Epithelial cell of esophagus (primary cell): ENCODE data around the gene DICER1.

Experiments used
- DNase-seq: peaks from one replicate; pipeline ENCODE4 v3.0.0; 2010; ENCODE audit warnings: low read depth
- H3K4me3 ChIP-seq: 2 replicates; pipeline ENCODE4 v1.5.1; 2011; ENCODE audit warnings: mild to moderate bottlenecking, low read length, control low read depth
- TF ChIP-seq, protein P1 (sequence below): IDR thresholded peaks from 2 replicates; pipeline ENCODE4 v1.5.1; 2011; ENCODE audit warnings: low read depth, mild to moderate bottlenecking, low read length, control low read depth, inconsistent platforms; ENCODE audit not compliant: insufficient read depth; ENCODE audit errors: missing control alignments

The DICER1 gene

DNA sequence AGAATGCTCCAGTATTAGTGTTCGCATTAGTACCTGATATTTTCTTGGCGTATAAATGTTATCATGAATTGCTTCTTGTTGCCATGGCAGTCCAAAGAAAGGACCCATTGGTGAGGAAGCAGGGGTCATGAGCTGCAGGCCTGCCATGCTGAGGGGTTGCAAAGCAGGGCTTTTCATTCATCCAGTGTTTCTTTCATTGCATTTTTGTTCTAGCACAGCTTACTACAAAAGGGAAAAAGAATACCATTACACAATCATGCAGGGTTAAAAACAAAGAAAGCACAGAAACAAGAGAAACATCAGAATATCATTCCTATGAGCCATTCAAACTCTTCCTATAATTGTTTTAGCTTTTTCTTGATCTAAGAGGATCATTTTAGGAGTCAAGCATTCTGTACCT, 24.0 kb downstream of the DICER1 start:
- no peak overlapping the region for H3K4me3 ChIP-seq
- TF ChIP-seq, protein P1, sequence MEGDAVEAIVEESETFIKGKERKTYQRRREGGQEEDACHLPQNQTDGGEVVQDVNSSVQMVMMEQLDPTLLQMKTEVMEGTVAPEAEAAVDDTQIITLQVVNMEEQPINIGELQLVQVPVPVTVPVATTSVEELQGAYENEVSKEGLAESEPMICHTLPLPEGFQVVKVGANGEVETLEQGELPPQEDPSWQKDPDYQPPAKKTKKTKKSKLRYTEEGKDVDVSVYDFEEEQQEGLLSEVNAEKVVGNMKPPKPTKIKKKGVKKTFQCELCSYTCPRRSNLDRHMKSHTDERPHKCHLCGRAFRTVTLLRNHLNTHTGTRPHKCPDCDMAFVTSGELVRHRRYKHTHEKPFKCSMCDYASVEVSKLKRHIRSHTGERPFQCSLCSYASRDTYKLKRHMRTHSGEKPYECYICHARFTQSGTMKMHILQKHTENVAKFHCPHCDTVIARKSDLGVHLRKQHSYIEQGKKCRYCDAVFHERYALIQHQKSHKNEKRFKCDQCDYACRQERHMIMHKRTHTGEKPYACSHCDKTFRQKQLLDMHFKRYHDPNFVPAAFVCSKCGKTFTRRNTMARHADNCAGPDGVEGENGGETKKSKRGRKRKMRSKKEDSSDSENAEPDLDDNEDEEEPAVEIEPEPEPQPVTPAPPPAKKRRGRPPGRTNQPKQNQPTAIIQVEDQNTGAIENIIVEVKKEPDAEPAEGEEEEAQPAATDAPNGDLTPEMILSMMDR, result no peak
- DNase-seq, result no peak

DNA sequence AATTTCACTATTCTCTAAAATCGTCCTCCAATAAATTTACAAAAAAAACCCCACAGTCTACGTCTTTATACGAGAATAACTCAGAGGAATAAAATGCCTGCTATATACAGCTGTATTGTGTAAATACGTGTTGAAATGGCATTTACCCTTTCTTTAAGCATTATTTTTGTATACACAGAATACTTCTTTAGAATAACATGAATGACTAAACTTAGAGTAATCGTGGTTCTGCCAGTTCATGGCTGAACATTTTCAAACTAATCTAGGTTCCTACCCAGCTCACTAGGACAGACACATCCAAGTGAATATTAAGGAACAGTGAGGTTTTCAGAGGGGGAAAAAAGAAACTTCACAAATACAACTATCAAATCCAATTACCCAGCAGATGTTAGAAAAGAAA, 24.6 kb downstream of the DICER1 start:
- no peak for DNase-seq
- TF ChIP-seq, protein P1, result no peak

DNA sequence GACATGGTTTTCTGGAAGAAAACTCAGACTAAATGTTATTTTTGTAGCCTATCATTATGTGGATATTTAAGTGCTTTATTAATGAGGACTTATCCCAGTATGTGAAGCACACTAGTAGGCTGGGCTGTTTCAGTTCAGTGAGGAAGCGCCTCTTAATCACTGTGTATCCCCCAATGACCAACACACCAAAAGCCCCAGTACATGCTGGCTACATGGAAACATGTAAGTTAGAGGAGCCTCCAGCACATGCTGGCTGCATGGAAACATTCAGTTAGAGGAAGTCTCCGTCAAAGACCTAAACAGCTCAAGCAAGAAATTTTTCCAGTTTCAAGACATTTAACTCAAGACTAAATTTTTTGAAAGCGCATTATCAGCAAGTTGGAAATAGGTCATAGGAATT, 26.8 kb downstream of the DICER1 start:
- TF ChIP-seq, protein P1, result no peak
- DNase-seq, result no peak

More for the DNA sequence above, 24.6 kb downstream of the DICER1 start:
- H3K4me3 ChIP-seq, result no peak overlapping the region

DNA sequence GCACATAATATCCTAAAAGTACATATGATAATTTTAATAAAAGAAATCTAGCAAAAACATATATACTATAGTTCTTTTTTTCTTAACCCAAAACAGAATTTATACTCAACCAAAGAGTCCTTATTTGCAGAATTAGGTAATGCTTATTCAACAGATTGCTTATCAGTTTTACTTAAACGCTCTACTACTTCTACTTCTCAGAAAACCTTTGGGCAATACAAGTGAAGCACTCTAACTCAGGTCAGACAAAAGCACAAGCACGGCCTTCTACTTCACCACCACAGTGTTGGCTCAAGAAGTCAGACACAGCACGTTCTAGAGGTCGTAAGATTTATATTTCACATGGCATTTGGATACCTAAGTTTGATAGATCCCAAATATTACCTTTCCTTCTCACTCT, 29.2 kb downstream of the DICER1 start:
- no peak for DNase-seq
- no peak overlapping the region for H3K4me3 ChIP-seq
- TF ChIP-seq, protein P1, result no peak

More for the DNA sequence above, 26.8 kb downstream of the DICER1 start:
- no peak overlapping the region for H3K4me3 ChIP-seq

DNA sequence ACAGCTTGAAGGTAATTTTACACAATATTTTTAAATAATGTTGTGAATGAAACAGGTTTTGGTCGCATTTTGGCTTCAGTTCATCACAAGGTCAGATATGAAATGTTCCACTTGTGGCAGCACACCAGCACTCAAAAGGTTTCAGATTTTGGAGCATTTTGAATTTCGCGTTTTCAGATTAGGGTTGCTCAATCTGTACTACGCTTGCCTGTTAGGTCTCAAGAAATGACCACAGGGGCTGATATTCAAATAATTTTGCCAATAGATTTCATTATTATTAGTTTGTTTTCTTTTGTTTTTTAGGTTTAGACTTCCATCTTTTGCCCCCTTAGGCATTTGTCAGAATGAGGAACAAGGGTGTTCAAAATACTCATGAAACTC, 29.8 kb downstream of the DICER1 start:
- no peak for DNase-seq
- TF ChIP-seq, protein P1, result no peak
- H3K4me3 ChIP-seq, result no peak overlapping the region

DNA sequence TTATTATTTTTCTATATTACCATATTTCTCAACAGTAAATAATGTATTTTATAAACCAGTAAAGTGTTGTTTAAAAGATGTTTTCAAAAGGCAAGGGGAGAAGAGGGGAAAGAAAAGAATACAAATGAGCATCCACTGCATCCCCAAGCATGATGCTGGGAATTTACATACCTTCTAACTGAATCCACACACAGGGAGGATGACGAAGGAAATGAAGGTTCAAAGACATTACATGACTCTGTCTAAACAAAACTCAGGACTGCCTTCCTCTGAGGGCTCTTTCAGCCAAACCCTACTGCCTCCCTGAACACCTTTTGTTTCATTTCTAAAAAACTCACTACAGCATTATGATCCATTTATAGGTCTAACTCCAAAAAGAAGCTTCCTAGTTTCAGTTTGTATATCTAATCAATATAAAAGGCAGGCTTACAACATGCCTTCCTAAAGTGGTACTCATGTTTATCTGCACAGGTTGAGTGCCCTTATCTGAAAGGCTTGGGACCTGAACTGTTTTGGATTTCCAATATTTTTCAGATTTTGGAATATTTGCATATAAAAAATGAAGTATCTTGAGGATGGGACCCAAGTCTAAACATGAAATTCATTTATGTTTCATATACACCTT, 30.3 kb downstream of the DICER1 start:
- TF ChIP-seq, protein P1, result no peak
- DNase-seq, result no peak
- no peak overlapping the region for H3K4me3 ChIP-seq

DNA sequence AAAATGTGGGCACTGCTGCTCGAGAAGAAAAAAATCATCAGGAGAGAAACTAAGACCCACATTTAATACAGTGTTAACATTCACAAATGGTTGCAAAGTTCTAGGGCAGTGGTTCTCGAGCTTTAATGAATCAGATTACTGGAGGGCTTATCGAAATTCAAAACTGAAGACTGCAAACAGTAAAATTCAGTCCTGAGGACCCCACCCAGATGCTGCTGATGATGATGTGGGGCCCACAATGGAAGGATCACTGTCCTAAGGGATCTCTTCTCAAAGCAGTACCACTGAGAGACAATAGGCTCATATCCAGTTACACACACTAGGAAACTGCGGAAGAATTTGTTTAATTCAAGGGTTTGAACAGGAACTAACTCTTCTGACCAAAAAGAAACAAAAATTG, 31.4 kb downstream of the DICER1 start:
- TF ChIP-seq, protein P1, result no peak
- DNase-seq, result no peak
- H3K4me3 ChIP-seq, result no peak overlapping the region
